Measurements from ENCODE around the gene MYO9A.
A peak's percentile ranks its signal among the peaks of the same experiment; 100 is the strongest.

The MYO9A gene

GRCh38 chr15:71804695-71805470, 313.1 kb downstream of the MYO9A start:
- DNase-seq: no peak

- no peak for DNase-seq
Measured at GRCh38 chr15:71804226-71804625, 313.7 kb downstream of the MYO9A start.

GRCh38 chr15:71802770-71803169, 315.2 kb downstream of the MYO9A start:
- no peak for DNase-seq

- DNase-seq: no peak
Measured at GRCh38 chr15:71801935-71802655, 315.9 kb downstream of the MYO9A start.

- peak; percentile 10 to 49 for DNase-seq
Measured at GRCh38 chr15:71800835-71801745, 316.9 kb downstream of the MYO9A start.

- no peak for DNase-seq
Measured at GRCh38 chr15:71800190-71800589, 317.8 kb downstream of the MYO9A start.

GRCh38 chr15:71798641-71799040, 319.3 kb downstream of the MYO9A start:
- no peak for DNase-seq

GRCh38 chr15:71792521-71792920, 325.4 kb downstream of the MYO9A start:
- no peak for DNase-seq

GRCh38 chr15:71791975-71792374, 326.0 kb downstream of the MYO9A start:
- no peak for DNase-seq

- no peak for DNase-seq
Measured at GRCh38 chr15:71790081-71790480, 327.9 kb downstream of the MYO9A start.

GRCh38 chr15:71789616-71790015, 328.3 kb downstream of the MYO9A start:
- no peak for DNase-seq

- no peak for DNase-seq
Measured at GRCh38 chr15:71788646-71789579, 329.0 kb downstream of the MYO9A start.

GRCh38 chr15:71786673-71787072, 331.3 kb downstream of the MYO9A start:
- no peak for DNase-seq

GRCh38 chr15:71785996-71786395, 332.0 kb downstream of the MYO9A start:
- no peak for DNase-seq

- no peak for DNase-seq
Measured at GRCh38 chr15:71784719-71785118, 333.2 kb downstream of the MYO9A start.

- no peak for DNase-seq
Measured at GRCh38 chr15:71782422-71783165, 335.4 kb downstream of the MYO9A start.

- no peak for DNase-seq
Measured at GRCh38 chr15:71781965-71782265, 336.0 kb downstream of the MYO9A start.

GRCh38 chr15:71781179-71781964, 336.6 kb downstream of the MYO9A start:
- DNase-seq: no peak

GRCh38 chr15:71780115-71780976, 337.6 kb downstream of the MYO9A start:
- peak; percentile 5 to 12 for DNase-seq

Measured in NCI-H446 (cell line).